PC-3 (cell line): ENCODE results near the gene ITIH3. TPM values are rescaled to one million over a fixed set of nuclear protein-coding genes. Genes with fewer than 3 reads are reported as not detected.

ENCODE experiments used
- ATAC-seq: fragments of 200-7000 bp; cut with Tn5 transposase; 2 replicates; pipeline ENCODE4 v1.9.1; 2020; ENCODE audit warnings: mild to moderate bottlenecking, moderate library complexity
- BruUV-seq: library from RNA; stranded (reverse); fragments of 400-500 nt; replicated peaks from 2 replicates; lab custom pipeline; 2021; lab: Mats Ljungman, UMichigan
- CTCF ChIA-PET: fragments of 300-600 bp; sonication (Branson Sonifier 250); formaldehyde crosslinking; loops from one replicate; lab custom pipeline; 2022; ENCODE audit warnings: antibody characterized with exemption; lab: Charles Lee
- POLR2A ChIA-PET: fragments of 300-600 bp; sonication (Branson Sonifier 250); formaldehyde crosslinking; loops from one replicate; lab custom pipeline; 2022; ENCODE audit warnings: antibody characterized with exemption; ENCODE audit not compliant: unreplicated experiment; lab: Charles Lee
- DNase-seq: peaks from one replicate; pipeline ENCODE4 v3.0.0-alpha.2; 2015
- H2AFZ ChIP-seq: fragments of 300-600 bp; sonication (generic); 2 replicates; pipeline ENCODE4 v1.6.0; 2016; ENCODE audit warnings: antibody characterized with exemption, low read length
- H3F3A ChIP-seq: fragments of 300-600 bp; sonication (generic); one replicate; pipeline ENCODE4 v1.6.0; 2017; ENCODE audit warnings: antibody characterized with exemption, low read length, control low read depth, mild to moderate bottlenecking; ENCODE audit not compliant: unreplicated experiment
- H3K27ac ChIP-seq: fragments of 300-600 bp; sonication (generic); 2 replicates; pipeline ENCODE4 v1.5.1; 2016; ENCODE audit warnings: mild to moderate bottlenecking, low read length
- H3K27me3 ChIP-seq: fragments of 300-600 bp; sonication (generic); 2 replicates; pipeline ENCODE4 v1.6.1; 2016; ENCODE audit warnings: low read length, mixed read lengths
- H3K36me3 ChIP-seq: fragments of 300-600 bp; sonication (generic); 2 replicates; pipeline ENCODE4 v1.6.1; 2016; ENCODE audit warnings: low read depth, mixed run types, low read length, mixed read lengths
- H3K4me1 ChIP-seq: fragments of 300-600 bp; sonication (generic); 2 replicates; pipeline ENCODE4 v1.5.1; 2016; ENCODE audit warnings: low read length; ENCODE audit not compliant: insufficient read depth
- H3K4me2 ChIP-seq: fragments of 300-600 bp; sonication (generic); 2 replicates; pipeline ENCODE4 v1.6.0; 2016; ENCODE audit warnings: low read length
- H3K4me3 ChIP-seq: fragments of 300-600 bp; sonication (generic); 2 replicates; pipeline ENCODE4 v1.5.1; 2016; ENCODE audit warnings: mild to moderate bottlenecking, low read length, mixed read lengths
- H3K79me2 ChIP-seq: fragments of 300-600 bp; sonication (generic); 2 replicates; pipeline ENCODE4 v1.6.1; 2017; ENCODE audit warnings: low read length, mixed read lengths
- H3K9ac ChIP-seq: fragments of 300-600 bp; sonication (generic); 2 replicates; pipeline ENCODE4 v1.6.0; 2016; ENCODE audit warnings: mild to moderate bottlenecking, low read length
- H3K9me2 ChIP-seq: fragments of 300-600 bp; sonication (generic); replicated peaks from 2 replicates; pipeline ENCODE4 v1.6.1; 2016; ENCODE audit warnings: mixed run types, low read length, mixed read lengths
- H3K9me3 ChIP-seq: fragments of 300-600 bp; sonication (generic); 2 replicates; pipeline ENCODE4 v1.6.1; 2016; ENCODE audit warnings: low read length, mixed read lengths
- H4K20me1 ChIP-seq: fragments of 300-600 bp; sonication (generic); 2 replicates; pipeline ENCODE4 v1.6.1; 2016; ENCODE audit warnings: low read length, mixed read lengths
- CTCF ChIP-seq: fragments of 300-600 bp; sonication (generic); conservative IDR thresholded peaks from 2 replicates; pipeline ENCODE4 v1.5.1; 2017; ENCODE audit warnings: antibody characterized with exemption, low read depth, mild to moderate bottlenecking, low read length
- EZH2 ChIP-seq: fragments of 300-600 bp; sonication (generic); IDR thresholded peaks from one replicate; pipeline ENCODE4 v1.6.1; 2017; ENCODE audit warnings: antibody characterized with exemption, mild to moderate bottlenecking, low read length; ENCODE audit not compliant: unreplicated experiment
- EZH2phosphoT487 ChIP-seq: fragments of 300-600 bp; sonication (generic); IDR thresholded peaks from 2 replicates; pipeline ENCODE4 v1.6.1; 2018; ENCODE audit warnings: mild to moderate bottlenecking, antibody characterized with exemption, low read length, borderline replicate concordance
- intact Hi-C: fragments of 100-400 bp; cut with micrococcal nuclease; formaldehyde crosslinking; loops from 2 replicates; pipeline ENCODE4 v1.9.0; 2023
- total RNA-seq: library from RNA; depleted of rRNA; stranded (reverse); fragments of >200 nt; gene quantifications from 2 replicates; pipeline ENCODE4 v1.2.3, GENCODE V29; 2014

ITIH3 gene
- total RNA-seq, 1 experiment from 2014 or later = not detected

GRCh38 chr3:52784021-52784621 lies 10.5 kb upstream of the ITIH3 start:
- POLR2A ChIA-PET = no interaction called here
- BruUV-seq = no TSS peak

GRCh38 chr3:52784931-52785590 lies 9.5 kb upstream of the ITIH3 start:
- peaks cover 26% of the 10 kb centered on the region for H3K27me3 ChIP-seq
- ChIA-PET CTCF (no interaction called here), POLR2A (no interaction called here)
- no peak overlapping the region for H3K9ac ChIP-seq
- DNase-seq = no peak
- no peaks in the 10 kb centered on the region for H4K20me1 ChIP-seq
- ATAC-seq = no peak
- H3K4me3 ChIP-seq = no peak overlapping the region
- H3K4me2 ChIP-seq = no peak overlapping the region
- no peak overlapping the region for H3K27ac ChIP-seq
- no peaks in the 10 kb centered on the region for H3K9me3 ChIP-seq
- H3K79me2 ChIP-seq = no peaks in the 10 kb centered on the region
- BruUV-seq = no TSS peak
- intact Hi-C loops = no loop called here
- no peaks in the 10 kb centered on the region for H3F3A ChIP-seq
- no peak for TF ChIP-seq CTCF
- TF ChIP-seq EZH2phosphoT487 = no peak
- TF ChIP-seq EZH2 = no peak
- H3K9me2 ChIP-seq = no peaks in the 10 kb centered on the region
- no peak overlapping the region for H2AFZ ChIP-seq
- no peaks in the 10 kb centered on the region for H3K36me3 ChIP-seq
- H3K4me1 ChIP-seq = no peaks in the 10 kb centered on the region

More at GRCh38 chr3:52784021-52784621, 10.5 kb upstream of the ITIH3 start:
- CTCF ChIA-PET = no interaction called here
- no peak for TF ChIP-seq CTCF
- no peak for TF ChIP-seq EZH2phosphoT487
- no peak for TF ChIP-seq EZH2
- Histone ChIP-seq H3K4me1 (no peaks in the 10 kb centered on the region), H3K4me3 (no peak overlapping the region), H4K20me1 (no peaks in the 10 kb centered on the region), H3K9me2 (no peaks in the 10 kb centered on the region), H3K4me2 (no peak overlapping the region), H3K27ac (no peak overlapping the region), H3K27me3 (peaks cover 26% of the 10 kb centered on the region), H3K9ac (no peak overlapping the region), H3K9me3 (no peaks in the 10 kb centered on the region), H3K79me2 (no peaks in the 10 kb centered on the region), H3K36me3 (no peaks in the 10 kb centered on the region), H3F3A (no peaks in the 10 kb centered on the region), H2AFZ (no peak overlapping the region)
- intact Hi-C loops = no loop called here
- ATAC-seq = no peak
- no peak for DNase-seq
